Head of caudate nucleus (tissue), 42 donors: Measurements from ENCODE around the gene MYO18A.

Experiments used
- DNase-seq, 42 donors: peaks; one replicate each; pipeline versions ENCODE4 v3.0.0 to v3.0.0-alpha.2; 2020 to 2021; ENCODE audit warnings: mixed read lengths in 7 of 42
- intact Hi-C: fragments of 100-400 bp; cut with DNase I; formaldehyde crosslinking; loops from one replicate; pipeline ENCODE4 v1.15.0; 2022

Gene MYO18A

GRCh38 chr17:29140631-29141513 lies 39.3 kb downstream of the MYO18A start:
- intact Hi-C loops = loop anchor here (2.0 kb wide), 1 partner anchor 16 kb away; no protein-coding TSS in a partner anchor

GRCh38 chr17:29140051-29140621 lies 40.1 kb downstream of the MYO18A start:
- intact Hi-C loops = loop anchor here (2.0 kb wide), 1 partner anchor 15 kb away; no protein-coding TSS in a partner anchor
- peak in 41 of 42 donors; percentile 51 to 89 (median 77) for DNase-seq

More at GRCh38 chr17:29140631-29141513, 39.3 kb downstream of the MYO18A start:
- DNase-seq = peak in 12 of 42 donors; percentile 45 to 74 (median 54)

- peak in 41 of 42 donors; percentile 48 to 92 (median 74) for DNase-seq
- intact Hi-C loops = no loop called here
Observed at GRCh38 chr17:29138971-29139691, 41.1 kb downstream of the MYO18A start.

- peak in 16 of 42 donors; percentile 43 to 75 (median 58) for DNase-seq
- intact Hi-C loops = no loop called here
Observed at GRCh38 chr17:29138184-29138955, 41.8 kb downstream of the MYO18A start.

GRCh38 chr17:29136998-29137730 lies 43.0 kb downstream of the MYO18A start:
- DNase-seq = peak in 4 of 42 donors; percentile 26 to 59 (median 48)
- intact Hi-C loops = no loop called here

GRCh38 chr17:29135464-29135863 lies 44.7 kb downstream of the MYO18A start:
- intact Hi-C loops = no loop called here
- no peak for DNase-seq

GRCh38 chr17:29133121-29133713 lies 47.0 kb downstream of the MYO18A start:
- intact Hi-C loops = no loop called here
- peak in 29 of 42 donors; percentile 40 to 85 (median 63) for DNase-seq

GRCh38 chr17:29131814-29132682 lies 48.1 kb downstream of the MYO18A start:
- peak in 4 of 42 donors; percentile 55 to 75 (median 67) for DNase-seq
- intact Hi-C loops = no loop called here

- intact Hi-C loops = no loop called here
Observed at GRCh38 chr17:29129731-29130130, 50.5 kb downstream of the MYO18A start.

GRCh38 chr17:29127840-29128239 lies 52.4 kb downstream of the MYO18A start:
- intact Hi-C loops = no loop called here
- no peak for DNase-seq

More at GRCh38 chr17:29129731-29130130, 50.5 kb downstream of the MYO18A start:
- no peak for DNase-seq

GRCh38 chr17:29126268-29126930 lies 53.8 kb downstream of the MYO18A start:
- DNase-seq = no peak
- intact Hi-C loops = no loop called here

- intact Hi-C loops = loop anchor here (2.0 kb wide), 1 partner anchor 15 kb away; no protein-coding TSS in a partner anchor
- no peak for DNase-seq
Observed at GRCh38 chr17:29125651-29126050, 54.5 kb downstream of the MYO18A start.

- intact Hi-C loops = loop anchor here (2.0 kb wide), 1 partner anchor 16 kb away; no protein-coding TSS in a partner anchor
- no peak for DNase-seq
Observed at GRCh38 chr17:29124925-29125273, 55.3 kb downstream of the MYO18A start.

- peak in 32 of 42 donors; percentile 36 to 84 (median 68) for DNase-seq
- intact Hi-C loops = loop anchor here (2.0 kb wide), 1 partner anchor 16 kb away; no protein-coding TSS in a partner anchor
Observed at GRCh38 chr17:29124135-29124924, 55.9 kb downstream of the MYO18A start.

- intact Hi-C loops = no loop called here
- DNase-seq = no peak
Observed at GRCh38 chr17:29123111-29123510, 57.1 kb downstream of the MYO18A start.
